Measurements from ENCODE around the gene RHOT2.
A peak's percentile ranks its signal among the peaks of the same experiment; 100 is the strongest.

The RHOT2 gene

GRCh38 chr16:667780-668518 lies at the start of gene RHOT2:
RHOT2 (plus strand) TSS chr16:668132; CDS start chr16:668200, 68 bp downstream.
- peak; percentile 94 for DNase-seq

- no peak for DNase-seq
These were observed 48.3 kb upstream of the RHOT2 start for GRCh38 chr16:619476-620100.

- no peak for DNase-seq
These were observed 47.0 kb upstream of the RHOT2 start for GRCh38 chr16:620700-621525.

- DNase-seq = no peak
These were observed 46.3 kb upstream of the RHOT2 start for GRCh38 chr16:621526-622105.

- DNase-seq = no peak
These were observed 45.0 kb upstream of the RHOT2 start for GRCh38 chr16:622920-623280.

- no peak for DNase-seq
These were observed 43.3 kb upstream of the RHOT2 start for GRCh38 chr16:624526-625070.

GRCh38 chr16:625117-625976 lies 42.6 kb upstream of the RHOT2 start:
- no peak for DNase-seq

GRCh38 chr16:625977-626765 lies 41.8 kb upstream of the RHOT2 start:
- no peak for DNase-seq

- no peak for DNase-seq
These were observed 41.0 kb upstream of the RHOT2 start for GRCh38 chr16:626787-627453.

GRCh38 chr16:627454-628239 lies 40.3 kb upstream of the RHOT2 start:
- DNase-seq = no peak

GRCh38 chr16:628321-629061 lies 39.4 kb upstream of the RHOT2 start:
- no peak for DNase-seq

- DNase-seq = no peak
These were observed 38.6 kb upstream of the RHOT2 start for GRCh38 chr16:629185-629832.

GRCh38 chr16:629833-630248 lies 38.1 kb upstream of the RHOT2 start:
- DNase-seq = no peak

GRCh38 chr16:630249-630814 lies 37.6 kb upstream of the RHOT2 start:
- peak; percentile 25 for DNase-seq

- DNase-seq = no peak
These were observed 37.0 kb upstream of the RHOT2 start, which contains the start of gene WFIKKN1 for GRCh38 chr16:630815-631405. WFIKKN1 (plus strand) TSS chr16:630985; CDS start chr16:631254, 269 bp downstream.

GRCh38 chr16:631808-632358 lies 36.0 kb upstream of the RHOT2 start:
- no peak for DNase-seq
